ENCODE results near the gene SNAP29.
"Not testable (repeated sequence)": the region's sequence is repeated elsewhere in the genome, so short reads cannot be mapped to it uniquely, and the experiment has no call there.

SNAP29 gene

DNA sequence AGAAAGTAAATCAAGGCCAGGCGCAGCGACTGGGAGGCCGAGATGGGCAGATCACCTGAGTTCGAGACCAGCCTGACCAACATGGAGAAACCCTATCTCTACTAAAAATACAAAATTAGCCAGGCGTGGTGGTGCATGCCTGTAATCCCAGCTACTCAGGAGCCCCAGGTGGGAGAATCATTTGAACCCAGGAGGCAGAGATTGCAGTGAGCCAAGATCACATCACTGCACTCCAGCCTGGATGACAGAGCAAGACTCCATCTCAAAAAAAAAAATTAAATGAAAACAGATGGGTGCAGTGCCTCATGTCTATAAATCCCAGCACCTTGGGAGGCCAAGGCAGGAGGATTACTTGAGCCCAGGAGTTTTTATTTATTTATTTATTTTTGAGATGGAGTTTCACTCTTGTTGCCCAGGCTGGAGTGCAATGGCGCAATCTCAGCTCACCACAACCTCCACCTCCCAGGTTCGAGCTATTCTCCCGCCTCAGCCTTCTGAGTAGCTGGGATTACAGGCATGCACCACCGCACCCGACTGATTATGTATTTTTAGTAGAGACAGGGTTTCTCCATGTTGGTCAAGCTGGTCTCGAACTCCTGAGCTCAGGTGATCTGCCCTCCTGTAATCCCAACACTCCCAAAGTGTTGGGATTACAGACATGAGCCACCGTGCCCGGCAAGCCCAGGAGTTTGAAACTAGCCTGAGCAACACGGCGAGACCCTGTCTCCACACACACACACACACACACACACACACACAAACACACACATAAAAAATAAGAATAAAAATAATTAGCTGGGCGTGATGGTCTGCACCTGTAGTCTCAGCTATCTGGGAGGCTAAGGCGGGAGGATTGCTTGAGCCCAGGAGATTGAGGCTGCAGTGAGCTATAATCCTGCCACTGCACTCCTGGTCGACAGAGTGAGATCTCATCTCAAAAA lies 42.6 kb downstream of the SNAP29 start:
- DNase-seq (ENCODE audit: low spot score), result not testable (repeated sequence)

DNA sequence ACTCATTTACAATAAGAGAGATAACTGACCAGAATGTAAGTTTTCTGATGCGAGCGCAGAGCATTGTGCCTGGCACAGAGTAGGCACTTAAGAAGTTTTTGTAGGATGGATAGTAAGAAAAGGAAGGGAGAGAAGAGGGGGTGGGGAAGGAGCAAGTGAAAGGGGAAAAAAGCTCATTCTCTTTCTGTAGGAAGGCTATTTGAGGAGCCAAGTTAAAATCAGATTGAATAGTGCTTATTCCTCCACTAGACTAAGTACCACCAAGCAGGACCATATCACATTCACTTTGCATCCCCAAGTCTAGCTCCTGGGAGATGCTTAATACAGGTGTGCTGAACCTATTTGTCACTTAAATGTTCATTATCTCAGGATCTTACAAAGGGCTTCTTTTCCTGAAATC lies 44.3 kb downstream of the SNAP29 start:
- DNase-seq (ENCODE audit: low spot score), result no peak

DNA sequence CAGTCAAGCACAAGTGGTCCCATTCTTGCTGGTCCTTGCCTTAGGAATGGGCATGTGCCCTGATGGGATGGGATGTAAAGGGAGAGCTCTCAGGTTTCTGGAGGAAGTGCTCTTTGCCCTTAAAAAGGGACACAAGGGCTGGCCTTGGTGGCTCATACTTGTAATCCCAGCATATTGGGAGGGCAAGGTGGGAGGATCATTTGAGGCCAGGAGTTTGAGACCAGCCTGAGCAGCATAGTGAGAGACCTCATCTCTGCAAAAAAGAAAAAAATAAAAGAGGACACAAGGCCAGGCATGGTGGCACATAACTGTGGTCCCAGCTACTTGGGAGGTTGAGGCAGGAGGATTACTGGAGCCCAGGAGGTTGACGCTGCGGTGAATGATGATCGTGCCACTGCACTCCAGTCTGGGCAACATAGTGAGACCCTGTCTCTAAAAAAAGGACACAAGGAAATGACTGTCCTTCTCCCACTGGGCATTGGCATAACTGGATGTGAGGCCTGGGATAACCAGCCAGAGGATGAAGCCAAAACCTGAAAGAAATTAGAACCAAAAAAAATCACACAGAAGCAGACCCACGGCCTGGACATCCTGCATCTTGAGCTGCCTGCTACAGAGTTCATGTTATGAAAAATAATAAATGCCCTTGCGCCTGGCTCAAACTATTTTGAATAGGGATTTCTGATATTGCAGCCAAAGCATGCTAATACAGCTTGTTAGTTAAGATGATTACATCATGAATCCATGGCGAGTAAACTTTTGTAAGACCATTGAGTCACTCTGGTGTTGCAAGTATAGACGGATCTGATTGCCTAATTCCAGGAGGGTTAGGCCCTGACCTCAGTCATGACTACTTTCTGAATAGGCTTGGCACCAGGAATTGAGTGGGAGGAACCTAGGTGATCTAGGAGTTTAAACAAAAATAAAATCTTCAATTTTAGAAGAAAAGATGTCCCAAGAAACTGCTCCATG lies 45.5 kb downstream of the SNAP29 start:
- DNase-seq (ENCODE audit: low spot score), result no peak

DNA sequence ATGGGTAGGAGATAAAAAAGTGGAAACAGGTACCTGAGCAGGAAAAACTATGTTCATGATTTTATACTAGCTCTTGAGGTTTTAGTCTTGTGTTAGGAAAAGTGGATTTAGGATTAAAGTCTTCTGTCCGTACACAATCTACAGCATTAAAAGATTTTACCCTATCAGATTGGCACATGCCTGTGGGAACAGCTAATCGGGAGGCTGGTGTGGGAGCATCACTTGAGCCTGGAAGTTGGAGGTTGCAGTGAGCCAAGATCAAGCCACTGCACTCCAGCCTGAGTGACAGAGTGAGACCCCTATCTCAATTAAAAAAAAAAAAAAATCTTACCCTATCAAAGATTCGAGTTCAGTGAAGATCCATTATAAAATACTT lies 46.2 kb downstream of the SNAP29 start:
- DNase-seq (ENCODE audit: low spot score), result no peak

DNA sequence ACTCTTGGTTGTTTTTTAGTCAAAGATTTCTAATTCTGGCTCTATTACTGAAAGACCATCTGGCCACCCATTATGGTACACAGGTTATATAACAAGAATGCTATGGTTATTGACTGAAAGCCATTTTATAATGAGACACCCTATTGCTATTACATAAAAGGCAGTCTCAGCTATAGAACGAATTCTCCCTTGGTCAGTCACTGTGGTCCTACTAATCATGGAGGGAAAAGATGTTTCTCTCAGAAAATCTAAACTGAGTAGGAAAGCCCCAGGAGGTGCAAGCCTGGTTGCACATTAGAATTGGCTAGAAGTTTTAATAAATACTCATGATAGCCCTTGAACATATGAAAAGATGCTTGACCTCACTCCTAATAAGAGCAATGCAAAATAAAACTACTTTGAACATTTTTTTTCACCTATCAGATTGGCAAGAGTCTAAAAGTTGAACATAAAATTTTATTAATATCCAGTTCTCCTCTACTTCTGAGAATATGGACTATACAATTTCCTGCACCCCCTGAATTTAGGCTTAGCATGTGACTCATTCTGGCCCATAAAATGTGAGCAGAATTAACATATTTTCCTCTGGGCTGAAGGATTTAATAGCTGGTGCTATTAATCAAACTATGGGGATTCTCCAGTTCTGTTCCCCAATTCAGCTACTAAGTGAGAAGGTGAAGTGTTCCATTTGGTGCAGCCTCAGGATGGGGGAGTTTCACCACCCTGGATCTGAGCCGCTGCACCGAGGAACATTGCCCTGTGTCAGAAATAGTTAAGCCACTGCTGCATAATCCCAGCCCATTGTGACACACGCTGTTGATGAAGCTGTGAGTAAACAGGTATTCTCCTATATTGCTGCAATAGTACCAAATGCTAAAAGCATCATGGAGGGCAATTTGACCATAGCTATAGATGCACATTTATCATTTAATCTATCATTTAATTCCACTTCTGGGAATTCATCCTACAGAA lies 46.9 kb downstream of the SNAP29 start:
- DNase-seq (ENCODE audit: low spot score), result no peak

DNA sequence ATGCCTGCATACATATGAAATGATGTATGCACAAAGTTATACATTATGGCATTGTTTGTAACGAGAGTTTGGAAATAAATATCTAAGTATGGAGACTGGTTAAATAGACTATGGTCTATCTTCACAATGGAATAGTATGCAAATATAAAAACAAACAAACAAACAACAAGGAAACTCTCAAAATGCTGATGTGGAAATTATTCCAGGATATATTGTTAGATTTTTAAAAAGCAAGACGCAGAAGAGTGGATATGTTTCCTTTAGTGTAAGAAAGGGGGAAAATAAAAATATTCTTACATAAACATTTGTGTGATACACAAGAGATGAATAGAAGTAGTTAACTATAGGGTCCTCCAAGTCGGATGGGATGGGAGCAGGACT lies 47.6 kb downstream of the SNAP29 start:
- DNase-seq (ENCODE audit: low spot score), result no peak

DNA sequence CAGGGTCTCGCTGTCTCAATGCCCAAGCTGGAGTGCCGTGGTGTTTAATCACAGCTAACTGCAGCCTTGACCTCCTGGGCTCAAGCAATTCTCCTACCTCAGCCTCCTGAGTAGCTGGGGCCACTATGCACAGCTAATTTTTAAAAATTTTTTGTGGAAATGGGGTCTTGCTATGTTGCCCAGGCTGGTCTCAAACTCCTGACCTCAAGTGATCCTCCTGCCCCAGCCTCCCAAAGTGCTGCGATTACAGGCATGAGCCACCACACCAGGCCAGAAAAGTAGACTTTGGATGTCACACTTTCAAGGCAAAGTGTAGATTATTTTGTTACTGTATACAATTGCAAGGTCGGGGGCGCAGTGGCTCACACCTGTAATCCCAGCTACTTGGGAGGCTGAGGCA lies 49.9 kb downstream of the SNAP29 start:
- not testable (repeated sequence) for DNase-seq (ENCODE audit: low spot score)

DNA sequence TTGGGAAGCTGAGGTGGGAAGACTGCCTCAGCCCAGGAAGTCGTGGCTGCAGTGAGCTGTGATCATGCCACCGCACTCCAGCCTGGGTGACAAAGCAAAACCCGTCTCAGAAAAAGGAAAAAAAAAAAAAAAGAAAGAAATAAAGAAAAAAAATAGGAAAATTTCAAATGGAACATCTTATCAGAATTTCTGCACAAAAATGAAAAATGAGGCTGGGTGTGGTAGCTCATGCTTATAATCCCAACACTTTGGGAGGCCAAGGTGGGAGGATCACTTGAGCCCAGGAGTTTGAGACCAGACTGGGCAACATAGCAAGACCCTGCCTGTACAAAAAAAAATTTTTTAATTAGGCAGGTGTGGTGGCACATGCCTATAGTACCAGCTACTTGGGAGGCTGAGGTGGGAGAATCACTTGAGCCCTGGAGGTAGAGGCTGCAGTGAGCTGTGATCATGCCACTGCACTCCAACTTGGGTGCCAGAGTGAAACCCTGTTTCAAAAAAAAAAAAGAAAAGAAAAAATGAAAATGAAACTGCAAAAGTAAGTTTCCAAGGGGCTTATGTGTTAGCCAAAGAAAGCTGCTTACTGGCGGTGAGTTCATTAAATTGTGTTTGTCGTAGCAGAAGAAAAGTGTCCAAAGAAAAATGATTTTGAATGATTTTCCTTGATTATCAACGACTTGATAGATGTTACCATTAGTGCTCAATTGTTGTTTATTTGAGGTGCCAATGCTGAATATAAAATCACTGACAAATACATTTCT lies 50.9 kb downstream of the SNAP29 start:
- no peak for DNase-seq (ENCODE audit: low spot score)

DNA sequence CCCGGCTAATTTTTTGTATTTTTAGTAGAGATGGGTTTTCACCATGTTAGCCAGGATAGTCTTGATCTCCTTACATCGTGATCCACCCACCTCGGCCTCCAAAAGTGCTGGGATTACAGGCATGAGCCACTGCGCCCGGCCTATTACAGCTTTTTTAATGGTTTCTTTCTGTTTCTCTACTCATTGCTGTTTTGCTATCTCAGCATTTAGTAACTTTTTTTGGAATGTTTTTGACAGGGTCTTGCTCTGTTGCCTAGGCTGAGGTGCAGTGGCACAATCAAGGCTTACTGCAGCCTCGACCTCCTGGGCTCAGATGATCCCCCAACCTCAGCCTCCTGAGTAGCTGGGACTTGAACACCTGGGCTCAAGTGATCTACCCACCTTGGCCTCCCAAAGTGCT lies 53.7 kb downstream of the SNAP29 start:
- no peak for DNase-seq (ENCODE audit: low spot score)

DNA sequence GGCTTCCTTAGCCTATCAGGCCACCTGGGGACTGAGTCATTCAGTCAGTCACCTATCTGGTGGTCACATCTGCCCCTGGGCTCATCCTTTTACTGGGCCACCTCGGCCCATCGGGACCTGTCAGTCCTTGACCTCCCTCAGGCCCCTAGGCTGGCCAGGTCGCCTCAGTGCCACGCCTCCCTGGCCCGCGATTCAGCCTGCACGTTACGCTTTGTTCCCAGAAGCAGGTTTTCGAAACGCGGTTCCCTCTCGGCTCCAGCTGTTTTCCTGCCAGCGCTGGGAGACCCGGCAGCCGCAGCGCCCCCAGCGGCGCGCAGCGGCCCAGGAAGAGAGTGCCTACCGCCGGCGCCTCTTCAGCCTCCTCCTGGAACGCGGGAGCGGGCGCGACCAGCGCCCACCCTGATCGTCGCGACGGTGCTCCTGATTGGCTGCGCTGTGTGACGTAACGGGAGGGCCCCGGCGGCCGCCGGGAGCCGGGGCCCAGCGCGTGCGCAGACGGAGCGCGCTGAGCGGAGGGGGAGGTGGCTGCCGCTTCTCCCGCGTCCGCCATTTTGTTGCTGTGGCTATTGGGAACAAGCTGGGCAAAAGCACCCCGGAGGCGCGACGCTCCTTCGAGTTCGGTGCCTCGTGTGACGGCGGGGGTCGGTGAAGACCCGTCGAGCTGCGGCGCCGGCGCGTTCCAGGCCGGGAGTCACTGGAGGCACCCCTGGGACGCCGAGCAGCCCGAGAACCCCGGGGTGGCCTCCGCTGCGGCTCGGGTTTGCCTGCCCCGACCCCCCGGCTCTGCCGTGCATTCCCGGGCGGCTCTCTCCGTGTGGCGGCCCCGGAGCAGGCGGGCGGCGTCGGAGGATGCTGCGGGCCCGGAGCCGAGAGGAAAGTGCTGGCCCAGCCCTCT lies 58.4 kb downstream of the SNAP29 start, which contains the start of gene CRKL:
TSS of gene CRKL (plus strand) at position 492 of the 895 bp plus-strand sequence. CDS start 528 bp downstream, outside the sequence.
- DNase-seq (ENCODE audit: low spot score), result peak; percentile 97

DNA sequence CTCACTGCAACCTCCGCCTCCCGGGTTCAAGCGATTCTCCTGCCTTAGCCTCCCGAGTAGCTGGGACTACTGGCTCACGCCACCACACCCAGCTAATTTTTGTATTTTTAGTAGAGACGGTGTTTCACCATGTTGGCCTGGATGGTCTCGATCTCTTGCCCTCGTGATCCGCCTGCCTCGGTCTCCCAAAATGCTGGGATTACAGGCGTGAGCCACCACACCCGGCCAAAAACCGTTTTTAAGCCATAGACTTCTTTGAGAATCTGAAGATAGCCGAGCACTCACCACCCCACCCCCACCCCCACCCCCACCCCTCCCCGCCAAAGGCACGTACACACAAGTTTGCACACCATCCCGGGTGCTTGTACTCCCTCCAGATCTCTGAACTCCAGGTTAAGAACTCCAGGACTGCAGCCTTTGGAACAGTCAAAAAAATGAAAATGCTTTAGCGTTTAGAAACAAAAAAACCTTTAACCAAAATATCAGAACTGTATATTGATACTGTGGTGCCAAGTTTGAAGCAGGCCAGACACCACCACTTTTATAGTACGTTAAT lies 59.9 kb downstream of the SNAP29 start:
- DNase-seq (ENCODE audit: low spot score), result no peak

DNA sequence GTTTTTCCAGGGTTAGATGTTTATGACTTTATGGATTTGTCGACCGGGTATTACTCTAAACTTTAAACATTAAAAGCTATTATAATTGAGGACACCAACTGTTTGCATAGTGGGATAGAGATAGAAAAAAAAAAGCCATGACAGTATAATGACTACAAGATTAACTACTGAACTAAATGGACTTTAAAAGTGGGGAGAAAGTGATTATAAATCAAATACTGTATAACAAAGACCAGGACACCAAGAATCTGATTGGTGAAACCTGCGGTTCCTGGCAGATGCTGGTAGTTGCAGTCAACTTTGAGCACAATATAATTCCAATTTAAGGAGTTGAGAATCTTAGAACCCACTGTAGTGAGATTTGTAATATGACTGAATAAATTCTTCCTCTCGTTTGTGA lies 60.9 kb downstream of the SNAP29 start:
- no peak for DNase-seq (ENCODE audit: low spot score)

DNA sequence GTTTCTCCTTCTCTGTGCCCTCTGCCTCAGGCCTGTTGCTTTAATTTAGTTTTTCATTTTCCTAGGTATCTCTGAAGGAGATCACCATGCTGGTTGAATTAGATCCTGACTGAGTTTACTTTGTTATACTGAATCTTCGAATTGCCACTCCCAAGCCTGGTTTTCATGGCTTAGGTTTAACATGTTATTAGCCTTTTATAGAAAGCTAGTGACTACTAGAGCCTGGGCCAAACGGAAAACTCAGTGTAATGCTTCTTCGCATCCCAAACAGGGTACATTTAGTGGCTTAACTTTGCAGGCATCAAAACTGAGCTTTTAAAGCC lies 62.0 kb downstream of the SNAP29 start:
- DNase-seq (ENCODE audit: low spot score), result no peak

DNA sequence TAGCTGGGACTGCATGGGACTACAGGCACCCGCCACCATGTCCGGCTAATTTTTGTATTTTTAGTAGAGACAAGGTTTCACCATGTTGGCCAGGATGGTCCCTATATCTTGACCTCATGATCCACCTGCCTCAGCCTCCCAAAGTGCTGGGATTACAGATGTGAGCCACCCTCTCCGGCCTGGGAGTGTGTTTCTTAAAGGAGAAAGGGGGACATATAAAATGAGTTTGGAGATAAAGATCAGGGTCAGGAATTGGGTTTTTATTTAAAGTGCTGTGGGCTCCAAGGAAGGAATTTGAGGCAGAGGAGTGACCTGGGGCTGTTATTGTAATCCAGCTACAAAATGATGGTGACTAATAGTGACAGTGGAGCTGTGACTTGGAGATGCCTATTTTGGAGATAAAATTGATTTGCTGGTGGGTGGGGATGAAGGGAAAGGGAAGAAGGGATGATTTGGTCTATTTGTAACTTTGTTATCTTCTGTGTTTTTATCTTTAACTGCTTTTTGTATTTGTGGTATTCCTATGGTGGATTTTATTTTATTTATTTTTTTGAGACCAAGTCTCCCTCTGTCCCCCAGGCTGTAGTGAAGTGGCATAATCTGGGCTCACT lies 63.4 kb downstream of the SNAP29 start:
- DNase-seq (ENCODE audit: low spot score), result no peak

DNA sequence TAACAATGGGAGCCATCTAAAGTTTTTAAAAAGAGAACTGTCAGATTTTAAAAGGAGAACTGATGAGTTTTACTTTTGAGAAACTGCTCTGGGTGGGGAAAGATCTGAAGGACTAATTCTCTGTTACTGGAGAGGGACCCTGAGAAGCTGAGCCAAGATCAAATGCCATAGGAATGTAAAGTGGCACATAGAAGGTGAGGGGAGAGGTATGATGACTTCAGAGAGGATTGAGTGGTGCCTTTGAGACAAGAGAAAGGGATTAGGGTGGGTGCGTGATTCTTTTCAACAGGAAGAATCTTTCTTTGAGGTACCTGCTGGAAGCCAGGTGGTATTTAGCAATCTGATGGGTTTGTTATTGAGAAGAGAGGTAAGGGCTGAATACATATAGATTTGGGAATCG lies 67.4 kb downstream of the SNAP29 start:
- no peak for DNase-seq (ENCODE audit: low spot score)

DNA sequence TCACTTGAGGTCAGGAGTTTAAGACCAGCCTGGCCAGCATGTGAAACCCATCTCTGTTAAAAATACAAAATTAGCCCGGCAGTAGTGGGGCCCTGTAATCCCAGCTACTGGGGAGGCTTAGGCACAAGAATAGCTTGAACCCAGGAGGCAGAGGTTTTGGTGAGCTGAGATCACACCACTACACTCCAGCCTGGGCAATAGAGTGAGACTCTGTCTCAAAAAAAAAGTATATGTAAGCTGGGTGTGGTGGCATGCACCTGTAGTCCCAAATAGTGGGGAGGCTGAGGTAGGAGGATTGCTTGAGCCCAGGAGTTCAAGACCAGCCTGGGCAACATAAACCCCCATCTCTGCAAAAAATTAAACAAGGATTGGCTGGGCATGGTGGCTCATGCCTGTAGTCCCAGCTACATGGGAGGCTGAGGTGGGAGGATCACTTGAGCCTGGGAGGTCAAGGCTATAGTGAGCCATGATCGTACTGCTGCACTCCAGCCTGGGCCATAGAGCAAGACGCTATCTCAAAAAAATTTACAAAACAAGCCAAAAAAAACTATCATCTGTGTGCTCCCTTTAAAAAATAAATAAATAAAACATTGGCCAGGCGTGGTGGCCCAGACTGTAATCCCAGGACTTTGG lies 69.2 kb downstream of the SNAP29 start:
- no peak for DNase-seq (ENCODE audit: low spot score)

DNA sequence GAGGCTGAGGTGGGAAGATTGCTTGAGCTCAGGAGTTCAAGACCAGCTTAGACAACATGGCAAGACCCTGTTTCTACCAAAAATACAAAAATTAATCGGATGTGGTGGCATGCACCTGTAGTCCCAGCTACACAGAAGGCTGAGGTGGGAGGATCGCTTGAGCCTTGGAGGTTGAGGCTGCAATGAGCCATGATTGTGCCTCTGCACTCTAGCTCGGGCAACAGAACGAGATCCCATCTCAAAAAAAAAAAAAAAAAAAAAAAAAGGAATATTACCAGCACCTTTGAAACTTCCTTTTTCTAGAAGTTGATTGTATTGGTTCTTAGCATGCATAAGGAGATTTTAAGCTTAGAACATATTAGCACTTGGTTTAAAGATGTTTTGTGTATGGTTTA lies 69.8 kb downstream of the SNAP29 start:
- DNase-seq (ENCODE audit: low spot score), result no peak

DNA sequence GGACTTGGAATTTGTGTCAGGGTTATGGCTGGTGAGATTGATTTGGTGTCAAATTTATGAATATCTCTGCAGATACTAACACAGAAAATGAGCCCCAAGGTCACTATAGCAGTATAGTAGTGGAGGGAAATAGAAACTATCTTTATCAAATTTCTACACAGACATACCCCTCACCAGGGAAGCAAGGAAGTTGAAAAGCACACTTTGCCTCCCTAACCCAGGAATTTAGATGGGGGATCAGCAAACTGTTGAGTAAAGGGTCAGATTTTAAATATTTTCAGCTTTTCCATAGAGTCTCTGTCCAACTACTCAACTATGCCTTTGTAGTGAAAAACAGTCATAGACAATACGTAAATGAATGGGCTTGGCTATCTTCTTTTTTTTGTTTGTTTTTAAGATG lies 71.2 kb downstream of the SNAP29 start:
- DNase-seq (ENCODE audit: low spot score), result no peak

DNA sequence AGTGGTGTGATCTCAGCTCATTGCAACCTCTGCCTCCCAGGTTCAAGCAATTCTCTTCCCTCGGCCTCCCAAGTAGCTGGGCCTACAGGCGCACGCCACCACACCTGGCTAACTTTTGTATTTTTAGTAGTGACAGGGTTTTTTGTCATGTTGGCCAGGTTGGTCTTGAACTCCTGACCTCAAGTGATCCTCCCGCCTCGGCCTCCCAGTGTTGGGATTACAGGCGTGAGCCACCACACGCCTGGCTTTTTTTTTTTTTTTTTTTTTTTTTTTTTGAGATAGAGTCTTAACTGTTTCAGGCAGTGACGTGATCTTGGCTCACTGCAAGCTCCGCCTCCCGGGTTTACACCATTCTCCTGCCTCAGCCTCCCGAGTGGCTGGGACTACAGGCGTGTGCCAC lies 71.6 kb downstream of the SNAP29 start:
- not testable (repeated sequence) for DNase-seq (ENCODE audit: low spot score)

Measured in putamen (tissue), 1 donor.